Prostate gland (tissue), 2 donors: ENCODE results near the gene SPC25. TPM values are rescaled to one million over a fixed set of nuclear protein-coding genes. Genes with fewer than 3 reads are reported as not detected.

Experiments used
- DNase-seq: peaks from one replicate; pipeline ENCODE4 v3.0.0-alpha.2; 2019; ENCODE audit warnings: low spot score
- H3K27ac ChIP-seq, 2 donors: fragments of 200-600 bp; sonication (generic); 2 replicates each; pipeline ENCODE4 v1.5.1; 2017 to 2019
- H3K27me3 ChIP-seq: fragments of 200-600 bp; sonication (generic); replicated peaks from 2 replicates; pipeline ENCODE4 v1.5.1; 2019; ENCODE audit not compliant: insufficient read depth
- H3K36me3 ChIP-seq, 2 donors: fragments of 200-600 bp; sonication (generic); 1 replicate in 1 of 2; 2 replicates in 1 of 2; pipeline versions ENCODE4 v1.5.1 to v1.8.1; 2017 to 2019
- H3K4me1 ChIP-seq: fragments of 200-600 bp; sonication (generic); replicated peaks from 2 replicates; pipeline ENCODE4 v1.5.1; 2019
- H3K4me3 ChIP-seq, 2 donors: fragments of 200-600 bp; sonication (generic); 2 replicates each; pipeline ENCODE4 v1.5.1; 2017 to 2019
- H3K9me3 ChIP-seq: fragments of 200-600 bp; sonication (generic); 2 replicates; pipeline ENCODE4 v1.5.1; 2017
- POLR2A ChIP-seq: fragments of 450-650 bp; IDR thresholded peaks from one replicate; pipeline ENCODE4 v1.6.1; 2016; ENCODE audit warnings: antibody characterized with exemption, mild to moderate bottlenecking
- POLR2AphosphoS5 ChIP-seq: sonication (generic); formaldehyde crosslinking; IDR thresholded peaks from one replicate; pipeline ENCODE4 v1.6.1; 2017; ENCODE audit warnings: antibody characterized with exemption
- WGBS: methylation state at CpG from one replicate; pipeline ENCODE4 v1.1.5; 2018; 5-methylcytosine and 5-hydroxymethylcytosine counted together
- intact Hi-C: fragments of 100-400 bp; cut with DNase I; formaldehyde crosslinking; loops from one replicate; pipeline ENCODE4 v1.14.2; 2022
- total RNA-seq, 2 donors: library from RNA; depleted of rRNA; stranded (reverse); fragments of >200 nt; gene quantifications; one replicate each; pipeline ENCODE4 v1.1.0, GENCODE V29; 2016
- TF ChIP-seq, protein P1 (sequence below), 4 experiments: fragments of 200-600 bp in 2 of 4; fragments of 450-650 bp in 2 of 4; sonication (generic) in 2 of 4; IDR thresholded peaks; 1 replicate in 3 of 4; 2 replicates in 1 of 4; pipeline ENCODE4 v1.5.1; 2016 to 2019; ENCODE audit warnings: antibody characterized with exemption in 4 of 4, mild to moderate bottlenecking in 2 of 4, moderate library complexity in 2 of 4

SPC25 gene
- total RNA-seq, 2 donors from 2014 or later = 0.91 to 2.2 TPM

- TF ChIP-seq POLR2A = no peak
- TF ChIP-seq, protein P1, sequence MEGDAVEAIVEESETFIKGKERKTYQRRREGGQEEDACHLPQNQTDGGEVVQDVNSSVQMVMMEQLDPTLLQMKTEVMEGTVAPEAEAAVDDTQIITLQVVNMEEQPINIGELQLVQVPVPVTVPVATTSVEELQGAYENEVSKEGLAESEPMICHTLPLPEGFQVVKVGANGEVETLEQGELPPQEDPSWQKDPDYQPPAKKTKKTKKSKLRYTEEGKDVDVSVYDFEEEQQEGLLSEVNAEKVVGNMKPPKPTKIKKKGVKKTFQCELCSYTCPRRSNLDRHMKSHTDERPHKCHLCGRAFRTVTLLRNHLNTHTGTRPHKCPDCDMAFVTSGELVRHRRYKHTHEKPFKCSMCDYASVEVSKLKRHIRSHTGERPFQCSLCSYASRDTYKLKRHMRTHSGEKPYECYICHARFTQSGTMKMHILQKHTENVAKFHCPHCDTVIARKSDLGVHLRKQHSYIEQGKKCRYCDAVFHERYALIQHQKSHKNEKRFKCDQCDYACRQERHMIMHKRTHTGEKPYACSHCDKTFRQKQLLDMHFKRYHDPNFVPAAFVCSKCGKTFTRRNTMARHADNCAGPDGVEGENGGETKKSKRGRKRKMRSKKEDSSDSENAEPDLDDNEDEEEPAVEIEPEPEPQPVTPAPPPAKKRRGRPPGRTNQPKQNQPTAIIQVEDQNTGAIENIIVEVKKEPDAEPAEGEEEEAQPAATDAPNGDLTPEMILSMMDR (IDR thresholded peaks at IDR 0.05) = no peak
- no peak for TF ChIP-seq POLR2AphosphoS5
- Histone ChIP-seq H3K27me3 (no peaks in the 10 kb centered on the region), H3K4me1 (no peaks in the 10 kb centered on the region), H3K4me3 (no peak overlapping the region), H3K27ac (no peak overlapping the region), H3K36me3 (no peaks in the 10 kb centered on the region), H3K9me3 (no peaks in the 10 kb centered on the region)
- intact Hi-C loops = no loop called here
- DNase-seq = no peak
Measured at GRCh38 chr2:168850846-168851245, 39.4 kb downstream of the SPC25 start.

GRCh38 chr2:168849610-168850009 is 40.6 kb downstream of the SPC25 start:
- no peak for DNase-seq
- H3K27ac ChIP-seq = no peak overlapping the region
- no peaks in the 10 kb centered on the region for H3K9me3 ChIP-seq
- no peaks in the 10 kb centered on the region for H3K27me3 ChIP-seq
- no peak overlapping the region for H3K4me3 ChIP-seq
- 80% methylated on average over 2 of the region's 2 CpGs for WGBS
- TF ChIP-seq POLR2AphosphoS5 = no peak
- no peak for TF ChIP-seq POLR2A
- TF ChIP-seq, protein P1 (IDR thresholded peaks at IDR 0.05) = peak in 1 of 4 experiments; percentile 3
- intact Hi-C loops = no loop called here
- no peaks in the 10 kb centered on the region for H3K4me1 ChIP-seq
- H3K36me3 ChIP-seq = no peaks in the 10 kb centered on the region

DNA sequence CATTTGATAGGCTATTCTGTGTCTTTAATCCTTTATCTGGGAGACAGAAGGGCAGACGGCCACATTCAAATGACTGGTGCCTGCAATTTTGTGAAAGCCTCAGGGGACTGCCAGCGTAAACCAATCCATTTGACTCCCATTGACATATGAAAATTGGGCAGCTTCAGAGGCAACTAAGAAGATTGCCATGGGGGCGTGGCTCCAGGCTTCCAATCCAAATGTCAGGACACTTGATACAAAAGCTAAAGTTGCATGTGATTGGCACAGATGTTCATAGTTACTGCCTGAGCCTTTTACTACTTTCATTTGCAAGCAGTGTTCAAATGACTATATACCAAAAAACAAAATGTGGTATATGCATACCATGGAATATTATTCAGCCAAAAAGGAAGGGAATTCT is 42.0 kb downstream of the SPC25 start:
- Histone ChIP-seq H3K27ac (no peak overlapping the region), H3K27me3 (no peaks in the 10 kb centered on the region), H3K9me3 (no peaks in the 10 kb centered on the region), H3K36me3 (no peaks in the 10 kb centered on the region), H3K4me1 (no peaks in the 10 kb centered on the region), H3K4me3 (no peak overlapping the region)
- intact Hi-C loops = no loop called here
- TF ChIP-seq POLR2AphosphoS5 = no peak
- TF ChIP-seq, protein P1 (IDR thresholded peaks at IDR 0.05) = no peak
- no peak for DNase-seq
- WGBS = 87% methylated on average over 3 of the region's 3 CpGs

- no peak overlapping the region for H3K4me3 ChIP-seq
- no peaks in the 10 kb centered on the region for H3K27me3 ChIP-seq
- no peak overlapping the region for H3K27ac ChIP-seq
- 89% methylated on average over 3 of the region's 3 CpGs for WGBS
- intact Hi-C loops = no loop called here
- TF ChIP-seq, protein P1 (IDR thresholded peaks at IDR 0.05) = no peak
- no peak for TF ChIP-seq POLR2A
- no peak for TF ChIP-seq POLR2AphosphoS5
- no peaks in the 10 kb centered on the region for H3K4me1 ChIP-seq
- DNase-seq = no peak
- no peaks in the 10 kb centered on the region for H3K36me3 ChIP-seq
- H3K9me3 ChIP-seq = no peaks in the 10 kb centered on the region
Measured at GRCh38 chr2:168843253-168843652, 47.0 kb downstream of the SPC25 start.

- Histone ChIP-seq H3K27ac (no peak overlapping the region), H3K27me3 (no peaks in the 10 kb centered on the region), H3K36me3 (no peaks in the 10 kb centered on the region), H3K4me3 (no peak overlapping the region), H3K4me1 (no peaks in the 10 kb centered on the region), H3K9me3 (no peaks in the 10 kb centered on the region)
- intact Hi-C loops = no loop called here
- TF ChIP-seq POLR2AphosphoS5 (no peak), POLR2A (no peak)
- WGBS = 27% methylated on average over 2 of the region's 2 CpGs
- DNase-seq = no peak
Measured at GRCh38 chr2:168841445-168841844, 48.8 kb downstream of the SPC25 start.
